IMR-90 (cell line): ENCODE measurements around the gene ACTN2. TPM values are rescaled to one million over a fixed set of nuclear protein-coding genes. Genes with fewer than 3 reads are reported as not detected.

ENCODE experiments used
- ATAC-seq: fragments of 200-7000 bp; cut with Tn5 transposase; 2 replicates; pipeline ENCODE4 v1.9.1; 2020; ENCODE audit warnings: low read depth, mild to moderate bottlenecking, moderate library complexity
- BruUV-seq: library from RNA; stranded (reverse); fragments of 400-500 nt; replicated peaks from 2 replicates; lab custom pipeline; 2021; lab: Mats Ljungman, UMichigan
- CTCF ChIA-PET: fragments of 300-600 bp; formaldehyde crosslinking; extraction: SDS; loops from one replicate; lab custom pipeline; 2021; ENCODE audit warnings: antibody characterized with exemption; lab: Yijun Ruan, JAX
- POLR2A ChIA-PET: fragments of 300-600 bp; sonication (Branson Sonifier 250); formaldehyde crosslinking; loops from one replicate; lab custom pipeline; 2022; ENCODE audit warnings: antibody characterized with exemption; ENCODE audit not compliant: unreplicated experiment; lab: Charles Lee
- DNase-seq: peaks from one replicate; pipeline ENCODE4 v3.0.0; 2013
- H2AFZ ChIP-seq: replicated peaks from 2 replicates; pipeline ENCODE3; 2013; ENCODE audit warnings: low read length, mild to moderate bottlenecking; ENCODE audit not compliant: poor library complexity
- H2AK5ac ChIP-seq: 2 replicates; pipeline ENCODE4 v1.6.1; 2013; ENCODE audit warnings: low read depth, low read length, inconsistent platforms
- H2AK9ac ChIP-seq: replicated peaks from 2 replicates; pipeline ENCODE3; 2013; ENCODE audit warnings: mild to moderate bottlenecking, low read depth, low read length, moderate library complexity; ENCODE audit not compliant: poor library complexity
- H2BK120ac ChIP-seq: 2 replicates; pipeline ENCODE4 v1.6.1; 2013; ENCODE audit warnings: low read depth, low read length, inconsistent platforms
- H2BK15ac ChIP-seq: 3 replicates; pipeline ENCODE4 v1.6.1; 2013; ENCODE audit warnings: low read depth, low read length, inconsistent platforms
- H2BK20ac ChIP-seq: 2 replicates; pipeline ENCODE4 v1.6.1; 2013; ENCODE audit warnings: low read depth, mild to moderate bottlenecking, inconsistent platforms, low read length, moderate library complexity
- H2BK5ac ChIP-seq: 2 replicates; pipeline ENCODE4 v1.6.1; 2013; ENCODE audit warnings: mild to moderate bottlenecking, low read depth, low read length, inconsistent platforms; ENCODE audit not compliant: poor library complexity, severe bottlenecking
- H3K14ac ChIP-seq: replicated peaks from 2 replicates; pipeline ENCODE4 v1.6.1; 2013; ENCODE audit warnings: low read depth, low read length, inconsistent platforms
- H3K18ac ChIP-seq: 2 replicates; pipeline ENCODE4 v1.6.1; 2013; ENCODE audit warnings: low read depth, low read length, control low read depth
- H3K23ac ChIP-seq: 2 replicates; pipeline ENCODE4 v1.6.1; 2013; ENCODE audit warnings: low read depth, low read length, inconsistent platforms
- H3K27ac ChIP-seq: 2 replicates; pipeline ENCODE4 v1.5.1; 2013; ENCODE audit warnings: mild to moderate bottlenecking, control low read depth, low read length; ENCODE audit not compliant: insufficient read depth
- H3K27me3 ChIP-seq: 2 replicates; pipeline ENCODE4 v1.6.1; 2013; ENCODE audit warnings: low read length; ENCODE audit not compliant: control insufficient read depth, insufficient read depth
- H3K36me3 ChIP-seq: 2 replicates; pipeline ENCODE4 v1.6.1; 2013; ENCODE audit warnings: low read length, mixed read lengths; ENCODE audit not compliant: control insufficient read depth, insufficient read depth
- H3K4ac ChIP-seq: 2 replicates; pipeline ENCODE4 v1.6.1; 2013; ENCODE audit warnings: low read depth, low read length, inconsistent platforms
- H3K4me1 ChIP-seq: 2 replicates; pipeline ENCODE4 v1.6.1; 2013; ENCODE audit warnings: low read length, mixed read lengths; ENCODE audit not compliant: control insufficient read depth, insufficient read depth
- H3K4me2 ChIP-seq: 2 replicates; pipeline ENCODE4 v1.6.1; 2013; ENCODE audit warnings: low read depth, mild to moderate bottlenecking, control low read depth, low read length, moderate library complexity
- H3K4me3 ChIP-seq: 2 replicates; pipeline ENCODE4 v1.5.1; 2013; ENCODE audit warnings: low read depth, mild to moderate bottlenecking, control low read depth, low read length, moderate library complexity; ENCODE audit not compliant: insufficient read depth
- H3K56ac ChIP-seq: 2 replicates; pipeline ENCODE4 v1.6.1; 2013; ENCODE audit warnings: low read length, inconsistent platforms; ENCODE audit not compliant: insufficient read depth; ENCODE audit errors: extremely low read depth
- H3K79me1 ChIP-seq, 2 experiments: 2 replicates each; pipeline ENCODE4 v1.6.1; 2013; ENCODE audit warnings: low read length in 2 of 2, inconsistent platforms in 1 of 2, low read depth in 1 of 2
- H3K9ac ChIP-seq: 2 replicates; pipeline ENCODE4 v1.6.1; 2013; ENCODE audit warnings: low read depth, low read length, control low read depth
- H3K9me1 ChIP-seq: 2 replicates; pipeline ENCODE4 v1.6.1; 2013; ENCODE audit warnings: low read length, inconsistent platforms; ENCODE audit not compliant: insufficient read depth
- H3K9me3 ChIP-seq: 2 replicates; pipeline ENCODE4 v1.6.1; 2013; ENCODE audit warnings: low read length; ENCODE audit not compliant: control insufficient read depth, insufficient read depth
- H4K20me1 ChIP-seq: 2 replicates; pipeline ENCODE4 v1.6.1; 2013; ENCODE audit warnings: low read length, inconsistent platforms; ENCODE audit not compliant: insufficient read depth
- H4K5ac ChIP-seq: 2 replicates; pipeline ENCODE4 v1.6.1; 2013; ENCODE audit warnings: mild to moderate bottlenecking, low read depth, low read length, control low read depth
- H4K8ac ChIP-seq, 2 experiments: 2 replicates each; pipeline ENCODE4 v1.6.1; 2013; ENCODE audit warnings: low read depth in 2 of 2, low read length in 2 of 2, control low read depth in 1 of 2, inconsistent platforms in 1 of 2
- H4K91ac ChIP-seq: 2 replicates; pipeline ENCODE4 v1.6.1; 2013; ENCODE audit warnings: low read depth, low read length, inconsistent platforms; ENCODE audit not compliant: insufficient read depth
- BHLHE40 ChIP-seq: fragments of 150-350 bp; IDR thresholded peaks from 2 replicates; pipeline ENCODE4 v1.6.1; 2016; ENCODE audit warnings: mild to moderate bottlenecking, low read depth, low read length
- CEBPB ChIP-seq: IDR thresholded peaks from 2 replicates; pipeline ENCODE4 v1.6.1; 2012; ENCODE audit warnings: low read depth, low read length, improper control_type of control experiment
- CHD1 ChIP-seq: IDR thresholded peaks from 2 replicates; pipeline ENCODE4 v1.6.1; 2012; ENCODE audit warnings: low read depth, low read length, improper control_type of control experiment
- CTCF ChIP-seq: conservative IDR thresholded peaks from 2 replicates; pipeline ENCODE4 v1.5.1; 2012; ENCODE audit warnings: mild to moderate bottlenecking, low read depth, low read length, improper control_type of control experiment
- FOS ChIP-seq: fragments of 150-350 bp; IDR thresholded peaks from 2 replicates; pipeline ENCODE4 v1.6.1; 2016; ENCODE audit warnings: low read depth, low read length
- MAFK ChIP-seq: IDR thresholded peaks from 2 replicates; pipeline ENCODE4 v1.6.1; 2012; ENCODE audit warnings: low read depth, low read length, improper control_type of control experiment
- MAZ ChIP-seq: IDR thresholded peaks from 2 replicates; pipeline ENCODE4 v1.6.1; 2012; ENCODE audit warnings: low read depth, mild to moderate bottlenecking, low read length, improper control_type of control experiment, moderate library complexity, borderline replicate concordance
- MXI1 ChIP-seq: IDR thresholded peaks from 2 replicates; pipeline ENCODE4 v1.6.1; 2012; ENCODE audit warnings: low read depth, mild to moderate bottlenecking, low read length, moderate library complexity, borderline replicate concordance
- NFE2L2 ChIP-seq: fragments of 150-350 bp; IDR thresholded peaks from 2 replicates; pipeline ENCODE4 v1.6.1; 2016; ENCODE audit warnings: low read depth, mild to moderate bottlenecking, low read length
- RAD21 ChIP-seq: IDR thresholded peaks from 2 replicates; pipeline ENCODE4 v1.6.1; 2012; ENCODE audit warnings: low read length, improper control_type of control experiment
- RFX5 ChIP-seq: IDR thresholded peaks from 2 replicates; pipeline ENCODE4 v1.8.0; 2012; ENCODE audit warnings: low read depth, mild to moderate bottlenecking, low read length, moderate library complexity
- SMC3 ChIP-seq: fragments of 150-350 bp; IDR thresholded peaks from 2 replicates; pipeline ENCODE4 v1.6.1; 2016; ENCODE audit warnings: low read depth, mild to moderate bottlenecking, antibody characterized with exemption, low read length, moderate library complexity
- WGBS, 2 experiments: methylation state at CpG; one replicate each; pipeline versions ENCODE4 v1.1.5 to v1.1.7; 2013; ENCODE audit warnings: missing lambda C conversion rate in 2 of 2; ENCODE audit not compliant: insufficient read length in 1 of 2; ENCODE audit errors: extremely low coverage in 2 of 2; 5-methylcytosine and 5-hydroxymethylcytosine counted together
- dilution Hi-C: fragments of 300-500 bp; cut with HindIII; formaldehyde crosslinking; loops from one replicate; pipeline ENCODE4 v1.14.3; 2018; ENCODE audit warnings: low sequenced_read_pairs; ENCODE audit not compliant: unreplicated experiment
- in situ Hi-C: fragments of 300-500 bp; cut with MboI; formaldehyde crosslinking; loops from 3 replicates; pipeline ENCODE4 v1.14.3; 2019; ENCODE audit warnings: low sequenced_read_pairs, inconsistent platforms, mixed read lengths
- intact Hi-C: fragments of 100-400 bp; cut with micrococcal nuclease; formaldehyde crosslinking; loops from 2 replicates; pipeline ENCODE4 v1.10.0; 2022
- polyA plus RNA-seq, 3 experiments: library from polyadenylated mRNA; depleted of rRNA; stranded (reverse); fragments of >200 nt; gene quantifications; 2 replicates each; pipeline ENCODE4 v1.2.3, GENCODE V29; 2012; ENCODE audit warnings: low replicate concordance in 1 of 3
- total RNA-seq: library from RNA; depleted of rRNA; stranded (reverse); fragments of >200 nt; gene quantifications from 2 replicates; pipeline ENCODE4 v1.2.3, GENCODE V29; 2012
- TF ChIP-seq, protein P1 (sequence below): fragments of 150-350 bp; IDR thresholded peaks from 2 replicates; pipeline ENCODE4 v1.6.1; 2016; ENCODE audit warnings: low read depth, mild to moderate bottlenecking, low read length, moderate library complexity, borderline replicate concordance
- TF ChIP-seq, protein P2 (sequence below): fragments of 150-350 bp; IDR thresholded peaks from 2 replicates; pipeline ENCODE4 v1.6.1; 2017; ENCODE audit warnings: mild to moderate bottlenecking, antibody characterized with exemption, low read length, low read depth

ACTN2 gene
- total and polyA plus RNA-seq, 2 of the 4 experiments (the other 2 are of a cell fraction): under 0.01 TPM; not detected in 1

DNA sequence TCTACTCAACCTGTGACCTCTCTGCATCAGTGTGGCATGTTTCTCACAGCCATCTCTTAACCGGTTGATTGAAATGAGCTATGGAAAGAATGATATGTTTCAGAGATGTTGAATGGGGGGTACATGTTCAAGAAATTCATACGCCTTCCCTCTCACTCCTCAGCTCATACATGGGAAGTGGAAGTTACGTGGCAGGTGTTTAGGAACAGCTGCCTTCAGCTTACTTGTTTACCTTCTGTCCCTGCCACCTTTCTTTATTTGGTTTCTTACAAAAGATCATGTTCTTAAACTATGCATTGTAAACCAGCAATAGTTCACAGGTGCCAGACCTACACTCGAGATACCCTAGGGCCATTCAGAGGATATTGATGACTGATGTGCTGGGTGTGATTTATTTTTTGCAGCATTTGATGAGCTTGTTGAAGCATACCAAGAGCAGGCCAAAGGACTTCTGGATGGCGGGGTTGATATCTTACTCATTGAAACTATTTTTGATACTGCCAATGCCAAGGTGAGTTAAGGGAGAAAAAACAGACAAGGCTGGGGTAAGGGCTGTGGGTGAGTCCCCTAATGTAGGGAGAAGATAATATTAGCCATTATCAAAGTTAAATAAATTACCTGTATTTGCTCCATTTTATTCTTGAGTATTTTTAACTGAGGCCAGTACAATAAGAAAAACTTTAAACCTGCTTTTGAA, 126.2 kb downstream of the ACTN2 start:
- no peak overlapping the region for H4K5ac ChIP-seq
- peaks cover 6 to 9% of the 10 kb centered on the region in 2 experiments; a peak in 1 of 4 replicates for H3K79me1 ChIP-seq
- no peak overlapping the region for H2BK15ac ChIP-seq
- ATAC-seq (no peak), DNase-seq (no peak)
- no peak overlapping the region for H4K91ac ChIP-seq
- no peaks in the 10 kb centered on the region for H3K27me3 ChIP-seq
- no peak overlapping the region for H4K8ac ChIP-seq
- H2AFZ ChIP-seq: no peak overlapping the region
- no peak overlapping the region for H2BK120ac ChIP-seq
- H3K14ac ChIP-seq: no peak overlapping the region
- no peak overlapping the region for H2AK9ac ChIP-seq
- WGBS, 2 experiments: no CpG with 5 or more reads among the region's 5 CpGs
- H3K4me3 ChIP-seq: no peak overlapping the region
- intact Hi-C loops (no loop called here), dilution Hi-C loops (no loop called here), in situ Hi-C loops (no loop called here)
- no peak overlapping the region for H3K23ac ChIP-seq
- H3K56ac ChIP-seq: no peak overlapping the region
- H2BK20ac ChIP-seq: no peak overlapping the region
- H3K9me3 ChIP-seq: no peaks in the 10 kb centered on the region
- CTCF ChIA-PET: no interaction called here
- POLR2A ChIA-PET: no interaction called here
- no peak overlapping the region for H3K4me2 ChIP-seq
- BruUV-seq: no TSS peak
- no peak overlapping the region for H2BK5ac ChIP-seq
- no peak overlapping the region for H3K18ac ChIP-seq
- TF ChIP-seq, protein P1, sequence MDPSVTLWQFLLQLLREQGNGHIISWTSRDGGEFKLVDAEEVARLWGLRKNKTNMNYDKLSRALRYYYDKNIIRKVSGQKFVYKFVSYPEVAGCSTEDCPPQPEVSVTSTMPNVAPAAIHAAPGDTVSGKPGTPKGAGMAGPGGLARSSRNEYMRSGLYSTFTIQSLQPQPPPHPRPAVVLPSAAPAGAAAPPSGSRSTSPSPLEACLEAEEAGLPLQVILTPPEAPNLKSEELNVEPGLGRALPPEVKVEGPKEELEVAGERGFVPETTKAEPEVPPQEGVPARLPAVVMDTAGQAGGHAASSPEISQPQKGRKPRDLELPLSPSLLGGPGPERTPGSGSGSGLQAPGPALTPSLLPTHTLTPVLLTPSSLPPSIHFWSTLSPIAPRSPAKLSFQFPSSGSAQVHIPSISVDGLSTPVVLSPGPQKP: no peak
- TF ChIP-seq MXI1: no peak
- TF ChIP-seq, protein P2, sequence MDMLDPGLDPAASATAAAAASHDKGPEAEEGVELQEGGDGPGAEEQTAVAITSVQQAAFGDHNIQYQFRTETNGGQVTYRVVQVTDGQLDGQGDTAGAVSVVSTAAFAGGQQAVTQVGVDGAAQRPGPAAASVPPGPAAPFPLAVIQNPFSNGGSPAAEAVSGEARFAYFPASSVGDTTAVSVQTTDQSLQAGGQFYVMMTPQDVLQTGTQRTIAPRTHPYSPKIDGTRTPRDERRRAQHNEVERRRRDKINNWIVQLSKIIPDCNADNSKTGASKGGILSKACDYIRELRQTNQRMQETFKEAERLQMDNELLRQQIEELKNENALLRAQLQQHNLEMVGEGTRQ: no peak
- no peak for TF ChIP-seq BHLHE40
- TF ChIP-seq MAZ: no peak
- no peak for TF ChIP-seq NFE2L2
- TF ChIP-seq CEBPB: no peak
- no peak for TF ChIP-seq CHD1
- TF ChIP-seq RAD21: no peak
- no peak for TF ChIP-seq CTCF
- TF ChIP-seq MAFK: no peak
- TF ChIP-seq RFX5: no peak
- TF ChIP-seq SMC3: no peak
- TF ChIP-seq FOS: no peak
- no peak overlapping the region for H3K9ac ChIP-seq
- peaks cover 11% of the 10 kb centered on the region; the same call in 1 of the 2 replicates for H3K4me1 ChIP-seq
- no peak overlapping the region for H2AK5ac ChIP-seq
- H4K20me1 ChIP-seq: no peaks in the 10 kb centered on the region
- H3K4ac ChIP-seq: no peak overlapping the region
- H3K9me1 ChIP-seq: 0 out of 2 replicates have a peak, but pooled peaks cover 3% of the 10 kb centered on the region
- peaks cover 24% of the 10 kb centered on the region for H3K36me3 ChIP-seq
- no peak overlapping the region for H3K27ac ChIP-seq
